Epithelial cell of esophagus (primary cell): ENCODE measurements around the gene ALOXE3.

Source experiments
- DNase-seq: peaks from one replicate; pipeline ENCODE4 v3.0.0; 2010; ENCODE audit warnings: low read depth
- H3K4me3 ChIP-seq: 2 replicates; pipeline ENCODE4 v1.5.1; 2011; ENCODE audit warnings: mild to moderate bottlenecking, low read length, control low read depth
- TF ChIP-seq, protein P1 (sequence below): IDR thresholded peaks from 2 replicates; pipeline ENCODE4 v1.5.1; 2011; ENCODE audit warnings: low read depth, mild to moderate bottlenecking, low read length, control low read depth, inconsistent platforms; ENCODE audit not compliant: insufficient read depth; ENCODE audit errors: missing control alignments

Gene ALOXE3

DNA sequence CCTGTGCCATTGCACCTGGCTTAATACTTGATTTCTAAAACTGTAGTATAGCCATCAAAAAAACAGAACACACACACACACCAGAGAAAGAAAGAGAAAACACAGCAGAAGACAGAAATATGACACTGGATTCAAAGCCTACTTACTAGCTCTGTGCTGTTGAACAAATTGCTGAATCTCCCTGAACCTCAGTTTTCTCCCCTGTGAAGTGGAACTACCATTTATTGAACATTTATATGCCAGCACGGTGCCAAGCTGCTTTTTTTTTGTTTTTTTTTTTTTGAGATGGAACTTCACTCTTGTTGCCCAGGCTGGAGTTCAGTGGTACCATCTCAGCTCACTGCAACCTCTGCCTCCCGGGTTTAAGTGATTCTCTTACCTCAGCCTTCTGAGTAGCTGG lies 17.6 kb downstream of the ALOXE3 start:
- no peak for DNase-seq
- TF ChIP-seq, protein P1, sequence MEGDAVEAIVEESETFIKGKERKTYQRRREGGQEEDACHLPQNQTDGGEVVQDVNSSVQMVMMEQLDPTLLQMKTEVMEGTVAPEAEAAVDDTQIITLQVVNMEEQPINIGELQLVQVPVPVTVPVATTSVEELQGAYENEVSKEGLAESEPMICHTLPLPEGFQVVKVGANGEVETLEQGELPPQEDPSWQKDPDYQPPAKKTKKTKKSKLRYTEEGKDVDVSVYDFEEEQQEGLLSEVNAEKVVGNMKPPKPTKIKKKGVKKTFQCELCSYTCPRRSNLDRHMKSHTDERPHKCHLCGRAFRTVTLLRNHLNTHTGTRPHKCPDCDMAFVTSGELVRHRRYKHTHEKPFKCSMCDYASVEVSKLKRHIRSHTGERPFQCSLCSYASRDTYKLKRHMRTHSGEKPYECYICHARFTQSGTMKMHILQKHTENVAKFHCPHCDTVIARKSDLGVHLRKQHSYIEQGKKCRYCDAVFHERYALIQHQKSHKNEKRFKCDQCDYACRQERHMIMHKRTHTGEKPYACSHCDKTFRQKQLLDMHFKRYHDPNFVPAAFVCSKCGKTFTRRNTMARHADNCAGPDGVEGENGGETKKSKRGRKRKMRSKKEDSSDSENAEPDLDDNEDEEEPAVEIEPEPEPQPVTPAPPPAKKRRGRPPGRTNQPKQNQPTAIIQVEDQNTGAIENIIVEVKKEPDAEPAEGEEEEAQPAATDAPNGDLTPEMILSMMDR = no peak
- H3K4me3 ChIP-seq = no peak overlapping the region

GRCh38 chr17:8100111-8100510 lies 18.2 kb downstream of the ALOXE3 start:
- DNase-seq = no peak
- no peak overlapping the region for H3K4me3 ChIP-seq
- TF ChIP-seq, protein P1 = no peak

DNA sequence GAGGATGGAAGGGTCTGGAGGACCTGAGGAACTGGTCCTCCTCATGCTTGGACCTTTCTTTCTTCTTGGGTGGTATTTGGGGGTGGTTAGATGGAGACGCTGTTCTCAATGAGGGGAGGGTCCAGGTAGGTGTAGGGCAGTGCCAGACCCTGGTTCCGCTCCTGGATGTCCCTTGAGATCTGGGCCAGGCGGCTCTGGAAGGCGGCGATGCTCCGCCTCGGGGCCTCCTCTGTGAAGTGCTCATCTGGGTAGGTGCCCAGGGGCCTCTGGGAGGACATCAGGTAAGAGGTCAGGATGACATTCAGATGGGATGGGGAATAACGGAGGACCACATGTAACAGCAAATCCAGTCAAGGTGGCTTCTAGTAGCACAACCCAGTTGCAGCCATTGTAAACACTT lies 21.8 kb downstream of the ALOXE3 start:
- TF ChIP-seq, protein P1 = no peak
- H3K4me3 ChIP-seq = no peak overlapping the region
- no peak for DNase-seq

- DNase-seq = no peak
- TF ChIP-seq, protein P1 = no peak
- H3K4me3 ChIP-seq = no peak overlapping the region
These were observed 23.0 kb downstream of the ALOXE3 start for GRCh38 chr17:8095361-8095760.

DNA sequence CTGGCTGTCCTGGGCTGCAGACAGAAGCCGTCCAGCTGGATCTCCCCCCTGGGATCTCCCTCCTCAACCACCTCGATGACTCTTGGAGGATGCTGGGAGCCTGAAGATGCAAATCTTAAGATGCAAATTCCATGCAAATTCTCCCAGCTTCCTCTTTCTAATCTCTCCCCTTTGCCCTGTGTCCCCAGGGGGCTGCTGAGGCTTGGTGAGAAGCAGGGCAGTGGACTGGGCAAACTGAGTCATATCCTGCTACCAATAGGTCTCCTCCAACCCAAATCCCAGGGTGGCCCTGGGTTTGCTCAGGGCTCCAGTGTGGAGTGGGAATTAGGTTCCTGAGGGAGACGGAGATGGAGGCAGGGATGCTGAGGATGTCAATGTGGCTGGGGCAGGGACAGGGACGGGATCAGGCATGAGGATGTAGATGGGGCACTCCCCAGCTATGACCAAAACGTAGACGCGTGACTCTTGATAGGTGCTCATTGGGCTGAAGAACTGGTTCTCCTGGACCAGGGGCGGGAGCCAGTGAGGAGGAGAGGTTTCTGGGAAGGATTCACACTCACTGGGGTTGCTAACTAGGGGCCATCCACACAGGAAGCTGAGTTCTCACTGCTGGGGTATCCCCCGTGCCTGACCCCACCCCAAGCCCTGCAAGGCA lies 27.2 kb downstream of the ALOXE3 start:
- no peak overlapping the region for H3K4me3 ChIP-seq
- TF ChIP-seq, protein P1 = no peak
- peak; percentile 64 for DNase-seq

GRCh38 chr17:8089728-8090127 lies 28.6 kb downstream of the ALOXE3 start:
- no peak overlapping the region for H3K4me3 ChIP-seq
- DNase-seq = no peak
- TF ChIP-seq, protein P1 = no peak

- TF ChIP-seq, protein P1 = no peak
- H3K4me3 ChIP-seq = no peak overlapping the region
- no peak for DNase-seq
These were observed 30.4 kb downstream of the ALOXE3 start for GRCh38 chr17:8087952-8088230.
